WTC11 (cell line): ENCODE results near the gene SLC6A2. TPM values are rescaled to one million over a fixed set of nuclear protein-coding genes. Genes with fewer than 3 reads are reported as not detected.

Experiments
- ATAC-seq: fragments of 200-7000 bp; cut with Tn5 transposase; 2 replicates; pipeline ENCODE4 v1.10.0; 2021; ENCODE audit warnings: mild to moderate bottlenecking, moderate library complexity
- CTCF ChIA-PET: fragments of 300-600 bp; sonication (Branson Sonifier 250); formaldehyde crosslinking; loops from one replicate; lab custom pipeline; 2021; ENCODE audit warnings: antibody characterized with exemption; lab: Charles Lee
- POLR2A ChIA-PET: fragments of 350-600 bp; sonication (Branson Sonifier 250); formaldehyde crosslinking; loops from one replicate; lab custom pipeline; 2021; ENCODE audit warnings: antibody characterized with exemption; lab: Charles Lee
- DNase-seq: peaks from one replicate; pipeline ENCODE4 v3.0.0; 2021; ENCODE audit warnings: low spot score
- H3K27ac Mint-ChIP-seq: 2 replicates; pipeline ENCODE4 v1.8.0; 2021; ENCODE audit warnings: mixed read lengths
- H3K27me3 Mint-ChIP-seq: 2 replicates; pipeline ENCODE4 v1.8.0; 2021; ENCODE audit warnings: low read depth, mild to moderate bottlenecking, moderate library complexity, mixed read lengths
- H3K36me3 Mint-ChIP-seq: 2 replicates; pipeline ENCODE4 v1.8.0; 2021; ENCODE audit warnings: mixed read lengths
- H3K4me1 Mint-ChIP-seq: 2 replicates; pipeline ENCODE4 v1.8.0; 2022; ENCODE audit warnings: mixed read lengths
- H3K4me3 Mint-ChIP-seq: 2 replicates; pipeline ENCODE4 v1.8.0; 2021; ENCODE audit warnings: mild to moderate bottlenecking, moderate library complexity, mixed read lengths
- H3K9me3 Mint-ChIP-seq: 2 replicates; pipeline ENCODE4 v1.8.0; 2021; ENCODE audit warnings: mixed read lengths
- ATF1 ChIP-seq: sonication (generic); formaldehyde crosslinking; IDR thresholded peaks from 2 replicates; pipeline ENCODE4 v1.8.1; 2023; ENCODE audit warnings: mild to moderate bottlenecking, moderate library complexity, missing genetic modification reagents
- ELF4 ChIP-seq: sonication (generic); formaldehyde crosslinking; IDR thresholded peaks from 2 replicates; pipeline ENCODE4 v1.8.1; 2022; ENCODE audit warnings: low read depth, mild to moderate bottlenecking, moderate library complexity, missing genetic modification reagents
- HMGA2 ChIP-seq: fragments of 250-450 bp; sonication (Bioruptor Pico); IDR thresholded peaks from 2 replicates; pipeline ENCODE4 v1.4.0; 2021; ENCODE audit warnings: mild to moderate bottlenecking, moderate library complexity
- KAT7 ChIP-seq: sonication (generic); formaldehyde crosslinking; IDR thresholded peaks from 2 replicates; pipeline ENCODE4 v1.8.1; 2023; ENCODE audit warnings: missing genetic modification reagents, mild to moderate bottlenecking, borderline replicate concordance
- MAX ChIP-seq: sonication (generic); formaldehyde crosslinking; IDR thresholded peaks from 2 replicates; pipeline ENCODE4 v1.8.0; 2022; ENCODE audit warnings: mild to moderate bottlenecking, missing genetic modification reagents
- MYBL2 ChIP-seq: sonication (generic); formaldehyde crosslinking; IDR thresholded peaks from 2 replicates; pipeline ENCODE4 v1.8.1; 2023; ENCODE audit warnings: mild to moderate bottlenecking, moderate library complexity, missing genetic modification reagents
- NFE2L1 ChIP-seq: sonication (generic); formaldehyde crosslinking; IDR thresholded peaks from 2 replicates; pipeline ENCODE4 v1.8.1; 2023; ENCODE audit warnings: missing genetic modification reagents
- NR3C1 ChIP-seq: sonication (generic); formaldehyde crosslinking; conservative IDR thresholded peaks from 2 replicates; pipeline ENCODE4 v1.8.1; 2023; ENCODE audit warnings: low read depth, mild to moderate bottlenecking, missing genetic modification reagents
- SMAD3 ChIP-seq: sonication (generic); formaldehyde crosslinking; IDR thresholded peaks from 2 replicates; pipeline ENCODE4 v1.8.0; 2022; ENCODE audit warnings: missing genetic modification reagents, mild to moderate bottlenecking, borderline replicate concordance
- ZNF121 ChIP-seq: sonication (generic); formaldehyde crosslinking; IDR thresholded peaks from 2 replicates; pipeline ENCODE4 v1.8.0; 2023; ENCODE audit warnings: missing genetic modification reagents
- ZNF232 ChIP-seq: sonication (generic); formaldehyde crosslinking; IDR thresholded peaks from 2 replicates; pipeline ENCODE4 v1.8.0; 2022; ENCODE audit warnings: mild to moderate bottlenecking, missing genetic modification reagents
- ZNF317 ChIP-seq: sonication (generic); formaldehyde crosslinking; IDR thresholded peaks from 2 replicates; pipeline ENCODE4 v1.8.1; 2023; ENCODE audit warnings: low read depth, mild to moderate bottlenecking, moderate library complexity, missing genetic modification reagents, borderline replicate concordance
- ZNF423 ChIP-seq: fragments of 250-450 bp; sonication (Bioruptor Pico); IDR thresholded peaks from 2 replicates; pipeline ENCODE4 v2.1.2; 2022; ENCODE audit warnings: mild to moderate bottlenecking, moderate library complexity
- ZNF425 ChIP-seq: fragments of 250-450 bp; sonication (Bioruptor Pico); conservative IDR thresholded peaks from 2 replicates; pipeline ENCODE4 v1.9.0; 2021; ENCODE audit warnings: mild to moderate bottlenecking
- ZNF532 ChIP-seq: fragments of 250-450 bp; sonication (Bioruptor Pico); IDR thresholded peaks from 2 replicates; pipeline ENCODE4 v1.9.0; 2021; ENCODE audit warnings: mild to moderate bottlenecking, borderline replicate concordance
- total RNA-seq: library from RNA; stranded (reverse); gene quantifications from 3 replicates; pipeline ENCODE4 v1.2.3, GENCODE V29; 2021
- TF ChIP-seq, protein P1 (sequence below): sonication (generic); formaldehyde crosslinking; IDR thresholded peaks from 2 replicates; pipeline ENCODE4 v1.8.1; 2023; ENCODE audit warnings: mild to moderate bottlenecking, missing genetic modification reagents, borderline replicate concordance
- TF ChIP-seq, protein P2 (sequence below): sonication (generic); formaldehyde crosslinking; IDR thresholded peaks from 2 replicates; pipeline ENCODE4 v1.8.1; 2023; ENCODE audit warnings: mild to moderate bottlenecking, missing genetic modification reagents
- TF ChIP-seq, protein P3 (sequence below): sonication (generic); formaldehyde crosslinking; IDR thresholded peaks from 2 replicates; pipeline ENCODE4 v1.8.1; 2022; ENCODE audit warnings: low read depth, missing genetic modification reagents, borderline replicate concordance
- TF ChIP-seq, protein P4 (sequence below): sonication (generic); formaldehyde crosslinking; IDR thresholded peaks from 2 replicates; pipeline ENCODE4 v1.8.0; 2023; ENCODE audit warnings: missing genetic modification reagents

SLC6A2 gene
- total RNA-seq, 1 experiment from 2014 or later = 0.20 TPM

DNA sequence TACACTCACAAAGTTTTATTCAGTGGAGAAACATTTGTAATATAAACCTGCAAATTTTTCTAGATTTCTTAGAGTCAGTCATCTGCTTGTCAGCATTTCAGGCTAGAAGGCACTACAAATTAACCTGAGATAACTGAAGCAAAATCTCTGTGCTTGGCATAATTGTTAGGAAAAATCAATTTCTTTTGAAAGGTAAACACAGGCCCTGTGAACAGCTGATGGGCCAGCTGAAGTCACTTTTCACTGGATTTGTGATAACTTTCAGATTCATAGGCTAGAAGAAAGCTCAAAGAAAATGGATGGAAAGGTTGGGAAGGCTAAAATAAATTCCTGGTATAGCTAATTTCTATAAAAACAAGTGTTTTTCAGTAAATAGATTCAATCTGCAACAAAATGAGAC, 34.0 kb upstream of the SLC6A2 start:
- no peak for DNase-seq
- H3K27ac Mint-ChIP-seq = no peak overlapping the region
- H3K36me3 Mint-ChIP-seq = peaks cover 2% of the 10 kb centered on the region; the same call in 1 of the 2 replicates
- H3K27me3 Mint-ChIP-seq = peaks cover 7% of the 10 kb centered on the region
- peaks cover 9% of the 10 kb centered on the region for H3K4me1 Mint-ChIP-seq
- CTCF ChIA-PET = interaction anchor here (0.8 to 2.5 kb wide), 4 partner anchors 80 to 157 kb away, joined by 3 to 33 read pairs (median 8); no protein-coding TSS in a partner anchor
- no peak for TF ChIP-seq MYBL2 (CRISPR knock-in tag)
- no peak for TF ChIP-seq SMAD3 (CRISPR knock-in tag)
- TF ChIP-seq ATF1 (CRISPR knock-in tag) = no peak
- TF ChIP-seq KAT7 (CRISPR knock-in tag) = no peak
- ATAC-seq = no peak
- POLR2A ChIA-PET = no interaction called here
- H3K9me3 Mint-ChIP-seq = peaks cover 21% of the 10 kb centered on the region
- no peak overlapping the region for H3K4me3 Mint-ChIP-seq

- no peak overlapping the region for H3K4me3 Mint-ChIP-seq
- ATAC-seq (no peak), DNase-seq (no peak)
- H3K4me1 Mint-ChIP-seq = peaks cover 9% of the 10 kb centered on the region
- no peak overlapping the region for H3K27ac Mint-ChIP-seq
- H3K9me3 Mint-ChIP-seq = peaks cover 24% of the 10 kb centered on the region
- no peaks in the 10 kb centered on the region for H3K36me3 Mint-ChIP-seq
- POLR2A ChIA-PET = no interaction called here
- CTCF ChIA-PET = interaction anchor here (0.7 to 2.5 kb wide), 18 partner anchors 9 to 157 kb away, joined by 3 to 33 read pairs (median 5); partner anchors contain the start of gene SLC6A2
- peaks cover 7% of the 10 kb centered on the region for H3K27me3 Mint-ChIP-seq
- TF ChIP-seq, protein P1, sequence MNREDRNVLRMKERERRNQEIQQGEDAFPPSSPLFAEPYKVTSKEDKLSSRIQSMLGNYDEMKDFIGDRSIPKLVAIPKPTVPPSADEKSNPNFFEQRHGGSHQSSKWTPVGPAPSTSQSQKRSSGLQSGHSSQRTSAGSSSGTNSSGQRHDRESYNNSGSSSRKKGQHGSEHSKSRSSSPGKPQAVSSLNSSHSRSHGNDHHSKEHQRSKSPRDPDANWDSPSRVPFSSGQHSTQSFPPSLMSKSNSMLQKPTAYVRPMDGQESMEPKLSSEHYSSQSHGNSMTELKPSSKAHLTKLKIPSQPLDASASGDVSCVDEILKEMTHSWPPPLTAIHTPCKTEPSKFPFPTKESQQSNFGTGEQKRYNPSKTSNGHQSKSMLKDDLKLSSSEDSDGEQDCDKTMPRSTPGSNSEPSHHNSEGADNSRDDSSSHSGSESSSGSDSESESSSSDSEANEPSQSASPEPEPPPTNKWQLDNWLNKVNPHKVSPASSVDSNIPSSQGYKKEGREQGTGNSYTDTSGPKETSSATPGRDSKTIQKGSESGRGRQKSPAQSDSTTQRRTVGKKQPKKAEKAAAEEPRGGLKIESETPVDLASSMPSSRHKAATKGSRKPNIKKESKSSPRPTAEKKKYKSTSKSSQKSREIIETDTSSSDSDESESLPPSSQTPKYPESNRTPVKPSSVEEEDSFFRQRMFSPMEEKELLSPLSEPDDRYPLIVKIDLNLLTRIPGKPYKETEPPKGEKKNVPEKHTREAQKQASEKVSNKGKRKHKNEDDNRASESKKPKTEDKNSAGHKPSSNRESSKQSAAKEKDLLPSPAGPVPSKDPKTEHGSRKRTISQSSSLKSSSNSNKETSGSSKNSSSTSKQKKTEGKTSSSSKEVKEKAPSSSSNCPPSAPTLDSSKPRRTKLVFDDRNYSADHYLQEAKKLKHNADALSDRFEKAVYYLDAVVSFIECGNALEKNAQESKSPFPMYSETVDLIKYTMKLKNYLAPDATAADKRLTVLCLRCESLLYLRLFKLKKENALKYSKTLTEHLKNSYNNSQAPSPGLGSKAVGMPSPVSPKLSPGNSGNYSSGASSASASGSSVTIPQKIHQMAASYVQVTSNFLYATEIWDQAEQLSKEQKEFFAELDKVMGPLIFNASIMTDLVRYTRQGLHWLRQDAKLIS = no peak
- TF ChIP-seq ZNF425 (CRISPR knock-in tag) = no peak
- TF ChIP-seq, protein P2, sequence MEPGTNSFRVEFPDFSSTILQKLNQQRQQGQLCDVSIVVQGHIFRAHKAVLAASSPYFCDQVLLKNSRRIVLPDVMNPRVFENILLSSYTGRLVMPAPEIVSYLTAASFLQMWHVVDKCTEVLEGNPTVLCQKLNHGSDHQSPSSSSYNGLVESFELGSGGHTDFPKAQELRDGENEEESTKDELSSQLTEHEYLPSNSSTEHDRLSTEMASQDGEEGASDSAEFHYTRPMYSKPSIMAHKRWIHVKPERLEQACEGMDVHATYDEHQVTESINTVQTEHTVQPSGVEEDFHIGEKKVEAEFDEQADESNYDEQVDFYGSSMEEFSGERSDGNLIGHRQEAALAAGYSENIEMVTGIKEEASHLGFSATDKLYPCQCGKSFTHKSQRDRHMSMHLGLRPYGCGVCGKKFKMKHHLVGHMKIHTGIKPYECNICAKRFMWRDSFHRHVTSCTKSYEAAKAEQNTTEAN (CRISPR knock-in tag) = no peak
- TF ChIP-seq MAX (CRISPR knock-in tag) = no peak
- TF ChIP-seq ZNF532 (CRISPR knock-in tag) = no peak
- TF ChIP-seq NR3C1 (CRISPR knock-in tag) = no peak
- no peak for TF ChIP-seq ZNF423 (CRISPR knock-in tag)
- no peak for TF ChIP-seq NFE2L1 (CRISPR knock-in tag)
- TF ChIP-seq, protein P3, sequence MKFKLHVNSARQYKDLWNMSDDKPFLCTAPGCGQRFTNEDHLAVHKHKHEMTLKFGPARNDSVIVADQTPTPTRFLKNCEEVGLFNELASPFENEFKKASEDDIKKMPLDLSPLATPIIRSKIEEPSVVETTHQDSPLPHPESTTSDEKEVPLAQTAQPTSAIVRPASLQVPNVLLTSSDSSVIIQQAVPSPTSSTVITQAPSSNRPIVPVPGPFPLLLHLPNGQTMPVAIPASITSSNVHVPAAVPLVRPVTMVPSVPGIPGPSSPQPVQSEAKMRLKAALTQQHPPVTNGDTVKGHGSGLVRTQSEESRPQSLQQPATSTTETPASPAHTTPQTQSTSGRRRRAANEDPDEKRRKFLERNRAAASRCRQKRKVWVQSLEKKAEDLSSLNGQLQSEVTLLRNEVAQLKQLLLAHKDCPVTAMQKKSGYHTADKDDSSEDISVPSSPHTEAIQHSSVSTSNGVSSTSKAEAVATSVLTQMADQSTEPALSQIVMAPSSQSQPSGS (CRISPR knock-in tag) = no peak
- TF ChIP-seq, protein P4, sequence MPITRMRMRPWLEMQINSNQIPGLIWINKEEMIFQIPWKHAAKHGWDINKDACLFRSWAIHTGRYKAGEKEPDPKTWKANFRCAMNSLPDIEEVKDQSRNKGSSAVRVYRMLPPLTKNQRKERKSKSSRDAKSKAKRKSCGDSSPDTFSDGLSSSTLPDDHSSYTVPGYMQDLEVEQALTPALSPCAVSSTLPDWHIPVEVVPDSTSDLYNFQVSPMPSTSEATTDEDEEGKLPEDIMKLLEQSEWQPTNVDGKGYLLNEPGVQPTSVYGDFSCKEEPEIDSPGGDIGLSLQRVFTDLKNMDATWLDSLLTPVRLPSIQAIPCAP (CRISPR knock-in tag) = no peak
- no peak for TF ChIP-seq HMGA2 (CRISPR knock-in tag)
- no peak for TF ChIP-seq ZNF232 (CRISPR knock-in tag)
- TF ChIP-seq ZNF121 (CRISPR knock-in tag) = no peak
- no peak for TF ChIP-seq ELF4
- no peak for TF ChIP-seq ZNF317
Observed at GRCh38 chr16:55622272-55622671, 33.5 kb upstream of the SLC6A2 start.
